Hepatocyte (in vitro differentiated cells): Measurements from ENCODE around the gene GRSF1.

Source experiments
- EZH2 ChIP-seq: fragments of 200-600 bp; sonication (generic); IDR thresholded peaks from 2 replicates; pipeline ENCODE4 v1.6.1; 2016; ENCODE audit warnings: antibody characterized with exemption, mild to moderate bottlenecking, borderline replicate concordance
- EZH2phosphoT487 ChIP-seq: fragments of 200-600 bp; sonication (generic); IDR thresholded peaks from one replicate; pipeline ENCODE4 v1.6.1; 2018; ENCODE audit warnings: antibody characterized with exemption, mild to moderate bottlenecking, low read depth, moderate library complexity; ENCODE audit not compliant: unreplicated experiment, severe bottlenecking
- TF ChIP-seq, protein P1 (sequence below): fragments of 200-600 bp; sonication (generic); IDR thresholded peaks from 2 replicates; pipeline ENCODE4 v1.5.1; 2016; ENCODE audit warnings: antibody characterized with exemption, mild to moderate bottlenecking; ENCODE audit not compliant: poor library complexity

DNA sequence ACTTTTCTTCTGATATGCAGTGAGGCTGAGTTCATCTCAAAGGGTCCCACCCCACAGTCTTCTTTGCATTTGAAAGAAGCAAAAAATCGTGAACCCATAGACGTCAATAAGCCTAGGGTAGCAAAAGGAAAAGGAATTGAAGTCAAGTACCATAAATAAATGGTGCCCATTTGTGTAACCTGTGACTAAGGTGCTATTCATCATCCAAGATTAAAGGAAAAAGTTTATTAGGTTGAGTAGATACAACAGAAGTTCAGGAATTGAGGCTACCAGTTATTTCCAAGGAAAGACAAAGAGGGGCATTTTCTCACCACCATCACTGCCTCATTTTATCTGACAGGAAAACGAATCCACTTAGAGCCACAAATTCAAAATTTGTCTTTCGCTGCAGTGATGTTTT is 18.8 kb upstream of the GRSF1 start:
- TF ChIP-seq, protein P1, sequence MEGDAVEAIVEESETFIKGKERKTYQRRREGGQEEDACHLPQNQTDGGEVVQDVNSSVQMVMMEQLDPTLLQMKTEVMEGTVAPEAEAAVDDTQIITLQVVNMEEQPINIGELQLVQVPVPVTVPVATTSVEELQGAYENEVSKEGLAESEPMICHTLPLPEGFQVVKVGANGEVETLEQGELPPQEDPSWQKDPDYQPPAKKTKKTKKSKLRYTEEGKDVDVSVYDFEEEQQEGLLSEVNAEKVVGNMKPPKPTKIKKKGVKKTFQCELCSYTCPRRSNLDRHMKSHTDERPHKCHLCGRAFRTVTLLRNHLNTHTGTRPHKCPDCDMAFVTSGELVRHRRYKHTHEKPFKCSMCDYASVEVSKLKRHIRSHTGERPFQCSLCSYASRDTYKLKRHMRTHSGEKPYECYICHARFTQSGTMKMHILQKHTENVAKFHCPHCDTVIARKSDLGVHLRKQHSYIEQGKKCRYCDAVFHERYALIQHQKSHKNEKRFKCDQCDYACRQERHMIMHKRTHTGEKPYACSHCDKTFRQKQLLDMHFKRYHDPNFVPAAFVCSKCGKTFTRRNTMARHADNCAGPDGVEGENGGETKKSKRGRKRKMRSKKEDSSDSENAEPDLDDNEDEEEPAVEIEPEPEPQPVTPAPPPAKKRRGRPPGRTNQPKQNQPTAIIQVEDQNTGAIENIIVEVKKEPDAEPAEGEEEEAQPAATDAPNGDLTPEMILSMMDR = no peak
- no peak for TF ChIP-seq EZH2
- no peak for TF ChIP-seq EZH2phosphoT487
